ENCODE results near the gene CASP8. TPM values are rescaled to one million over a fixed set of nuclear protein-coding genes. Genes with fewer than 3 reads are reported as not detected.

Gene CASP8
- total RNA-seq, 1 experiment from 2014 or later: 34.8 TPM

GRCh38 chr2:201313362-201313761, 53.0 kb downstream of the CASP8 start:
- no peaks in the 10 kb centered on the region for H3K36me3 ChIP-seq (ENCODE audit: control insufficient read depth, insufficient read depth, low read length)
- CTCF ChIA-PET: no interaction called here
- intact Hi-C loops (cut with micrococcal nuclease; ENCODE audit: unreplicated experiment): no loop called here
- POLR2A ChIA-PET: no interaction called here
- no peaks in the 10 kb centered on the region for H3K4me1 ChIP-seq (ENCODE audit: control insufficient read depth, insufficient read depth, low read length)
- in situ Hi-C loops (cut with HindIII; ENCODE audit: low pct_unique_long_range_greater_than_20kb, low sequenced_read_pairs): no loop called here
- no peaks in the 10 kb centered on the region for H3K27me3 ChIP-seq (ENCODE audit: control insufficient read depth, insufficient read depth, low read length)
- TF ChIP-seq SIN3A (IDR thresholded peaks at IDR 0.05; ENCODE audit: borderline replicate concordance, insufficient read depth, low read depth, low read length) (no peak), REST (IDR thresholded peaks at IDR 0.05; ENCODE audit: insufficient read depth in 1 of 2, low read depth in 2 of 2, low read length in 1 of 2) (no peak), TCF7L2 (IDR thresholded peaks at IDR 0.05; ENCODE audit: low read depth, low read length) (no peak), CTCF (IDR thresholded peaks at IDR 0.05) (no peak), POLR2AphosphoS5 (IDR thresholded peaks at IDR 0.05; ENCODE audit: low read depth, low read length) (no peak)
- ATAC-seq (no peak), DNase-seq (ENCODE audit: low read depth, low spot score) (no peak)
- H3K27ac ChIP-seq (ENCODE audit: low read length): no peak overlapping the region
- H3K4me3 ChIP-seq (ENCODE audit: low read depth in 2 of 2, low read length in 2 of 2): no peak overlapping the region
- H3K9me3 ChIP-seq (ENCODE audit: control insufficient read depth, insufficient read depth, low read depth, low read length): no peaks in the 10 kb centered on the region
- no TSS peak for BruUV-seq (replicated peaks)

- TF ChIP-seq POLR2AphosphoS5 (IDR thresholded peaks at IDR 0.05; ENCODE audit: low read depth, low read length) (no peak), TCF7L2 (IDR thresholded peaks at IDR 0.05; ENCODE audit: low read depth, low read length) (no peak), REST (IDR thresholded peaks at IDR 0.05; ENCODE audit: insufficient read depth in 1 of 2, low read depth in 2 of 2, low read length in 1 of 2) (no peak), SIN3A (IDR thresholded peaks at IDR 0.05; ENCODE audit: borderline replicate concordance, insufficient read depth, low read depth, low read length) (no peak), CTCF (IDR thresholded peaks at IDR 0.05) (no peak)
- CTCF ChIA-PET: no interaction called here
- peaks cover 7% of the 10 kb centered on the region; the same call in 1 of the 2 replicates for H3K9me3 ChIP-seq (ENCODE audit: control insufficient read depth, insufficient read depth, low read depth, low read length)
- H3K4me1 ChIP-seq (ENCODE audit: control insufficient read depth, insufficient read depth, low read length): no peaks in the 10 kb centered on the region
- BruUV-seq (replicated peaks): no TSS peak
- H3K36me3 ChIP-seq (ENCODE audit: control insufficient read depth, insufficient read depth, low read length): no peaks in the 10 kb centered on the region
- H3K27ac ChIP-seq (ENCODE audit: low read length): no peak overlapping the region
- in situ Hi-C loops (cut with HindIII; ENCODE audit: low pct_unique_long_range_greater_than_20kb, low sequenced_read_pairs): no loop called here
- H3K4me3 ChIP-seq (ENCODE audit: low read depth in 2 of 2, low read length in 2 of 2): no peak overlapping the region
- no peak for DNase-seq (ENCODE audit: low read depth, low spot score)
- POLR2A ChIA-PET: no interaction called here
- intact Hi-C loops (cut with micrococcal nuclease; ENCODE audit: unreplicated experiment): no loop called here
- ATAC-seq: no peak
- no peaks in the 10 kb centered on the region for H3K27me3 ChIP-seq (ENCODE audit: control insufficient read depth, insufficient read depth, low read length)
These were observed 59.2 kb downstream of the CASP8 start for GRCh38 chr2:201319511-201319910.

All from Panc1 (cell line).